ENCODE data around the gene C17orf100. TPM values are rescaled to one million over a fixed set of nuclear protein-coding genes. Genes with fewer than 3 reads are reported as not detected.
"Not testable (repeated sequence)": the region's sequence is repeated elsewhere in the genome, so short reads cannot be mapped to it uniquely, and the experiment has no call there.

C17orf100 gene
- total RNA-seq, 2 donors from 2014 or later, result 1.1 to 3.0 TPM

GRCh38 chr17:6656797-6657632, 5.5 kb downstream of the C17orf100 start:
- peak; percentile 74 for ATAC-seq (replicated peaks)
- peaks cover 42% of the 10 kb centered on the region for H3K4me1 Mint-ChIP-seq
- H3K27ac Mint-ChIP-seq, result peak overlapping the region; percentile 82
- H3K9me3 Mint-ChIP-seq; H3K36me3 Mint-ChIP-seq (ENCODE audit: low read depth); H3K27me3 Mint-ChIP-seq: not testable (repeated sequence)
- H3K4me3 Mint-ChIP-seq, result peak overlapping the region; percentile 82

GRCh38 chr17:6657633-6658287, 6.2 kb downstream of the C17orf100 start:
- H3K27ac Mint-ChIP-seq, result peak overlapping the region; percentile 82

GRCh38 chr17:6658411-6658810, 6.8 kb downstream of the C17orf100 start:
- not testable (repeated sequence) for H3K9me3 Mint-ChIP-seq; ATAC-seq (replicated peaks); H3K27me3 Mint-ChIP-seq; H3K36me3 Mint-ChIP-seq (ENCODE audit: low read depth)
- Mint-ChIP-seq H3K27ac (peak overlapping the region; percentile 82), H3K4me1 (peaks cover 39% of the 10 kb centered on the region), H3K4me3 (peak overlapping the region; percentile 82)

More at GRCh38 chr17:6657633-6658287, 6.2 kb downstream of the C17orf100 start:
- peak overlapping the region; percentile 82 for H3K4me3 Mint-ChIP-seq
- no peaks in the 10 kb centered on the region for H3K27me3 Mint-ChIP-seq
- peaks cover 42% of the 10 kb centered on the region for H3K4me1 Mint-ChIP-seq
- ATAC-seq (replicated peaks), result peak; percentile 25
- H3K36me3 Mint-ChIP-seq (ENCODE audit: low read depth), result peaks cover 3% of the 10 kb centered on the region
- H3K9me3 Mint-ChIP-seq, result no peaks in the 10 kb centered on the region

GRCh38 chr17:6660101-6660500, 8.5 kb downstream of the C17orf100 start:
- H3K9me3 Mint-ChIP-seq, result no peaks in the 10 kb centered on the region
- no peak overlapping the region for H3K27ac Mint-ChIP-seq
- peaks cover 28% of the 10 kb centered on the region for H3K4me1 Mint-ChIP-seq
- H3K4me3 Mint-ChIP-seq, result peak overlapping the region; percentile 19
- no peaks in the 10 kb centered on the region for H3K27me3 Mint-ChIP-seq
- no peak for ATAC-seq (replicated peaks)
- H3K36me3 Mint-ChIP-seq (ENCODE audit: low read depth), result peaks cover 5% of the 10 kb centered on the region

- Mint-ChIP-seq H3K9me3 (no peaks in the 10 kb centered on the region), H3K36me3 (ENCODE audit: low read depth) (peaks cover 5% of the 10 kb centered on the region), H3K4me3 (peak overlapping the region; percentile 19), H3K27ac (peak overlapping the region; percentile 8), H3K4me1 (peaks cover 28% of the 10 kb centered on the region), H3K27me3 (no peaks in the 10 kb centered on the region)
- peak; percentile 65 for ATAC-seq (replicated peaks)
Observed at GRCh38 chr17:6660805-6661463, 9.4 kb downstream of the C17orf100 start.

GRCh38 chr17:6661464-6661848, 9.9 kb downstream of the C17orf100 start:
- no peaks in the 10 kb centered on the region for H3K9me3 Mint-ChIP-seq
- H3K36me3 Mint-ChIP-seq (ENCODE audit: low read depth), result peaks cover 5% of the 10 kb centered on the region
- H3K4me3 Mint-ChIP-seq, result peak overlapping the region; percentile 19
- ATAC-seq (replicated peaks), result no peak
- H3K27ac Mint-ChIP-seq, result no peak overlapping the region
- peaks cover 28% of the 10 kb centered on the region for H3K4me1 Mint-ChIP-seq
- no peaks in the 10 kb centered on the region for H3K27me3 Mint-ChIP-seq

DNA sequence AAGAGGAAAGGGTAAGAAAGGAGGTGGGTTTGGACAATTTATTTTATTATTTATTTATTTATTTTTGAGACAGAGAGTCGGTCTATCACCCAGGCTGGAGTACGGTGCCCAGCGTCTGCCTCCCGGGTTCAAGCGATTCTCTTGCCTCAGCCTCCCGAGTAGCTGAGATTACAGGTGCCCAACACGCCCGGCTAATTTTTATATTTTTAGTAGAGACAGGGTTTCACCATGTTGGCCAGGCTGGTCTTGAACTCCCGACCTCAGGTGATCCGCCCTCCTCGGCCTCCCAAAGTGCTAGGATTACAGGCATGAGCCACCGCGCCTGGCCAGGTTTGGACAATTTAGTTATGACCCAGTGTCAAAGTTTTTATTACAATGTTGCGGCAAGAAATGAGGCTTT, 11.6 kb downstream of the C17orf100 start:
- not testable (repeated sequence) for ATAC-seq (replicated peaks); H3K27ac Mint-ChIP-seq; H3K36me3 Mint-ChIP-seq (ENCODE audit: low read depth); H3K27me3 Mint-ChIP-seq; H3K4me3 Mint-ChIP-seq; H3K9me3 Mint-ChIP-seq
- peaks cover 22% of the 10 kb centered on the region for H3K4me1 Mint-ChIP-seq

- Mint-ChIP-seq H3K9me3 (no peaks in the 10 kb centered on the region), H3K27me3 (no peaks in the 10 kb centered on the region), H3K36me3 (ENCODE audit: low read depth) (peaks cover 5% of the 10 kb centered on the region), H3K27ac (no peak overlapping the region), H3K4me1 (peaks cover 3% of the 10 kb centered on the region), H3K4me3 (no peak overlapping the region)
- peak; percentile 76 for ATAC-seq (replicated peaks)
Observed at GRCh38 chr17:6666077-6666521, 14.5 kb downstream of the C17orf100 start.

- no peak for ATAC-seq (replicated peaks)
- H3K27ac Mint-ChIP-seq, result no peak overlapping the region
- H3K27me3 Mint-ChIP-seq, result no peaks in the 10 kb centered on the region
- no peak overlapping the region for H3K4me3 Mint-ChIP-seq
- no peaks in the 10 kb centered on the region for H3K4me1 Mint-ChIP-seq
- peaks cover 5% of the 10 kb centered on the region for H3K36me3 Mint-ChIP-seq (ENCODE audit: low read depth)
- H3K9me3 Mint-ChIP-seq, result no peaks in the 10 kb centered on the region
Observed at GRCh38 chr17:6666557-6666956, 15.0 kb downstream of the C17orf100 start.

GRCh38 chr17:6667516-6667915, 16.0 kb downstream of the C17orf100 start:
- Mint-ChIP-seq H3K27ac (no peak overlapping the region), H3K27me3 (no peaks in the 10 kb centered on the region), H3K36me3 (ENCODE audit: low read depth) (peaks cover 5% of the 10 kb centered on the region), H3K4me3 (no peak overlapping the region), H3K4me1 (no peaks in the 10 kb centered on the region), H3K9me3 (no peaks in the 10 kb centered on the region)
- no peak for ATAC-seq (replicated peaks)

DNA sequence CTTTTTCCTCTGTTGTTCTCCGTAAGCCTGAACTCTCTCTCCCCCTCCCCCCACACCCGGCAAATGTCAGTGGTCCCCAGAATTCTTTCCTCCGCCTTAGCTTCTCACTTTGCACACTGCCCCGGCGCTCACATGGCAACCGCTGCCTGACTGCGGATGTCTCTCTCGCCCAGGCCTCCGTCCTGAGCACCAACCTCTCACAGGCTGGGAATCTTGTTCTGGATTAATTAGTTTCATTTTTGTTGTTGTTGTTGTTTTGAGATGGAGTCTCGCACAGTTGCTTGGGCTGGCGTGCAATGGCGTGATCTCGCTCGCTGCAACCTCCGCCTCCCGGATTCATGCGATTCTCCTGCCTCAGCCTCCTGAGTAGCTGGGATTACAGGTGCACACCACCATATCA, 16.7 kb downstream of the C17orf100 start:
- Mint-ChIP-seq H3K36me3 (ENCODE audit: low read depth) (no peaks in the 10 kb centered on the region), H3K9me3 (no peaks in the 10 kb centered on the region), H3K27me3 (no peaks in the 10 kb centered on the region), H3K27ac (no peak overlapping the region), H3K4me3 (no peak overlapping the region), H3K4me1 (no peaks in the 10 kb centered on the region)
- no peak for ATAC-seq (replicated peaks)

DNA sequence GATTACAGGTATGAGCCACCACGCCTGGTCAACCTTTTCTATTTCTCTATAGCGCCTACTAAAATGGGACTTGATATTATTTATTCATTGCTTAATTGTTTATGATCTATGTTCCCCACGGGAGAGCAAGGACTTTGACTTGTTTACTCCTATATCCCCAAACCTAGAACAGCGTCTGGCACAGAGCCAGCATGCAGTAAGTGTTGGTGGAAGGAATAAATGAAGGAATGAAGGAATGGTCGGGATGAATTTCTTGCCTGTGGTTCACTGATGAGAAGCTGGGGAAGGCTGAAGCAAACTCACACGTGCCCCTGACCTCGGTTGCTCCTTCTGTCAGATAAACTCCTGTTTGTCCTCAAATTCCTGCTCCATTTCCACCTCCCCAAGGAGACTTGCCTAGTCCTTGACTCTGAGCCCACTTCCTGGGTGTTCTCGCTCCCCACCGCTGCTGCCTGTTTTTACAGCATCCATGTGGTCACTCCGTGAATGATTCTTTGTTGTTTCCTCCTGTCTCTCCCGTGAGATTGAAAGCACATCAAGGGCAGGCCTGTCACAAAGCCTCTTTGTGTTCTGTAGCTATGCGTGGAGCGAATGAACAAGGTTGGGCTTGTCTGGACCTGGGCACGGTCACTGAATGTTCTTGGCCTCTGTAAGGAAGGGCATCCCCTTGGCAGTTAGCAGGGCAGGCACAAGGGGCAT, 17.3 kb downstream of the C17orf100 start:
- H3K27me3 Mint-ChIP-seq, result no peaks in the 10 kb centered on the region
- H3K4me1 Mint-ChIP-seq, result no peaks in the 10 kb centered on the region
- H3K9me3 Mint-ChIP-seq, result no peaks in the 10 kb centered on the region
- H3K36me3 Mint-ChIP-seq (ENCODE audit: low read depth), result no peaks in the 10 kb centered on the region
- H3K4me3 Mint-ChIP-seq, result no peak overlapping the region
- ATAC-seq (replicated peaks), result no peak
- no peak overlapping the region for H3K27ac Mint-ChIP-seq

GRCh38 chr17:6669479-6670212, 18.1 kb downstream of the C17orf100 start:
- Mint-ChIP-seq H3K27ac (no peak overlapping the region), H3K4me3 (no peak overlapping the region), H3K27me3 (no peaks in the 10 kb centered on the region), H3K4me1 (no peaks in the 10 kb centered on the region), H3K9me3 (no peaks in the 10 kb centered on the region), H3K36me3 (ENCODE audit: low read depth) (no peaks in the 10 kb centered on the region)
- peak; percentile 43 for ATAC-seq (replicated peaks)

GRCh38 chr17:6670571-6670970, 19.0 kb downstream of the C17orf100 start:
- ATAC-seq (replicated peaks), result no peak
- Mint-ChIP-seq H3K27me3 (no peaks in the 10 kb centered on the region), H3K4me3 (no peak overlapping the region), H3K4me1 (no peaks in the 10 kb centered on the region), H3K36me3 (ENCODE audit: low read depth) (no peaks in the 10 kb centered on the region), H3K27ac (no peak overlapping the region), H3K9me3 (no peaks in the 10 kb centered on the region)
